ENCODE data around the gene CES2.
A peak's percentile ranks its signal among the peaks of the same experiment; 100 is the strongest.
"Not testable (repeated sequence)": the region's sequence is repeated elsewhere in the genome, so short reads cannot be mapped to it uniquely, and the experiment has no call there.

CES2 gene

GRCh38 chr16:66931665-66932064, 3.7 kb upstream of the CES2 start:
- TF ChIP-seq, protein P1, sequence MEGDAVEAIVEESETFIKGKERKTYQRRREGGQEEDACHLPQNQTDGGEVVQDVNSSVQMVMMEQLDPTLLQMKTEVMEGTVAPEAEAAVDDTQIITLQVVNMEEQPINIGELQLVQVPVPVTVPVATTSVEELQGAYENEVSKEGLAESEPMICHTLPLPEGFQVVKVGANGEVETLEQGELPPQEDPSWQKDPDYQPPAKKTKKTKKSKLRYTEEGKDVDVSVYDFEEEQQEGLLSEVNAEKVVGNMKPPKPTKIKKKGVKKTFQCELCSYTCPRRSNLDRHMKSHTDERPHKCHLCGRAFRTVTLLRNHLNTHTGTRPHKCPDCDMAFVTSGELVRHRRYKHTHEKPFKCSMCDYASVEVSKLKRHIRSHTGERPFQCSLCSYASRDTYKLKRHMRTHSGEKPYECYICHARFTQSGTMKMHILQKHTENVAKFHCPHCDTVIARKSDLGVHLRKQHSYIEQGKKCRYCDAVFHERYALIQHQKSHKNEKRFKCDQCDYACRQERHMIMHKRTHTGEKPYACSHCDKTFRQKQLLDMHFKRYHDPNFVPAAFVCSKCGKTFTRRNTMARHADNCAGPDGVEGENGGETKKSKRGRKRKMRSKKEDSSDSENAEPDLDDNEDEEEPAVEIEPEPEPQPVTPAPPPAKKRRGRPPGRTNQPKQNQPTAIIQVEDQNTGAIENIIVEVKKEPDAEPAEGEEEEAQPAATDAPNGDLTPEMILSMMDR (IDR thresholded peaks at IDR 0.05), result no peak
- H3K4me1 ChIP-seq (ENCODE audit: control insufficient read depth in 1 of 2, insufficient read depth in 1 of 2, low read depth in 1 of 2, low read length in 1 of 2), result peaks cover 15 to 23% of the 10 kb centered on the region in 2 experiments
- H3K36me3 ChIP-seq, result peaks cover 10% of the 10 kb centered on the region
- H3K4me3 ChIP-seq (ENCODE audit: low read depth in 1 of 2, low read length in 1 of 2), result no peak overlapping the region
- no peak overlapping the region for H3K27ac ChIP-seq
- peaks cover 12% of the 10 kb centered on the region for H3K27me3 ChIP-seq
- no peaks in the 10 kb centered on the region for H3K9me3 ChIP-seq

- H3K4me1 ChIP-seq (ENCODE audit: control insufficient read depth in 1 of 2, insufficient read depth in 1 of 2, low read depth in 1 of 2, low read length in 1 of 2), result peaks cover 16 to 23% of the 10 kb centered on the region in 2 experiments
- TF ChIP-seq, protein P1 (IDR thresholded peaks at IDR 0.05), result no peak
Measured at GRCh38 chr16:66932076-66932475, 3.2 kb upstream of the CES2 start.

DNA sequence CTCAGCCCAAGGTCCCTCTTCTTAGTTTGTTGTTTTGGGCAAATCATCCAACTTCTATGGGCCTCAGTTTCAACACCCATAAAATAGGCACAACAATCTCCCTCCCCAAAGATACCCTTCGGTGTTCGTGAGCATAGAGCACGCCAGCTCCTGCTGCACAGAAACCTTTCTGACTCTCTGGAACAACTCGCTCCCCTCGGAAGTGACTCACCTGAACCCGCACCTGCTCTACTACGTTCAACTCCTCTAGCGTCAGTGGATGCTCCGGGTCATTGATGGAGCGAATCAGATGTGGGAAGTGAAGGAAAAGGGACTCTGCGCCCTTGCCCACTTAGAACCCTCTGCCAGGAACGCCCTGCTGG, 1.6 kb upstream of the CES2 start:
- peaks cover 17% of the 10 kb centered on the region for H3K36me3 ChIP-seq
- no peaks in the 10 kb centered on the region for H3K27me3 ChIP-seq
- peaks cover 20 to 23% of the 10 kb centered on the region in 2 experiments for H3K4me1 ChIP-seq (ENCODE audit: control insufficient read depth in 1 of 2, insufficient read depth in 1 of 2, low read depth in 1 of 2, low read length in 1 of 2)
- H3K4me3 ChIP-seq (ENCODE audit: low read depth in 1 of 2, low read length in 1 of 2), result peak overlapping the region; percentile 84 to 92
- H3K27ac ChIP-seq, result peak overlapping the region; percentile 86
- no peaks in the 10 kb centered on the region for H3K9me3 ChIP-seq
- TF ChIP-seq, protein P1 (IDR thresholded peaks at IDR 0.05), result no peak

More at GRCh38 chr16:66932076-66932475, 3.2 kb upstream of the CES2 start:
- Histone ChIP-seq H3K9me3 (no peaks in the 10 kb centered on the region), H3K27me3 (peaks cover 8% of the 10 kb centered on the region), H3K36me3 (peaks cover 10% of the 10 kb centered on the region), H3K27ac (no peak overlapping the region), H3K4me3 (ENCODE audit: low read depth in 1 of 2, low read length in 1 of 2) (no peak overlapping the region)

- TF ChIP-seq, protein P1 (IDR thresholded peaks at IDR 0.05), result no peak
- Histone ChIP-seq H3K9me3 (no peaks in the 10 kb centered on the region), H3K4me1 (ENCODE audit: control insufficient read depth in 1 of 2, insufficient read depth in 1 of 2, low read depth in 1 of 2, low read length in 1 of 2) (peaks cover 20 to 23% of the 10 kb centered on the region in 2 experiments), H3K27me3 (no peaks in the 10 kb centered on the region), H3K27ac (peak within 1 kb of the TSS; percentile 86), H3K36me3 (peaks cover 23% of the 10 kb centered on the region), H3K4me3 (ENCODE audit: low read depth in 1 of 2, low read length in 1 of 2) (peak within 1 kb of the TSS; percentile 84 to 92)
Measured at GRCh38 chr16:66934138-66934838, 1.0 kb upstream of the CES2 start, which contains the start of gene CIAO2B. CIAO2B (minus strand) TSS chr16:66934402; CDS start chr16:66934364, 38 bp downstream.

- H3K27me3 ChIP-seq, H3K9me3 ChIP-seq: not testable (repeated sequence)
- H3K36me3 ChIP-seq, result peaks cover 29% of the 10 kb centered on the region
- peak overlapping the region; percentile 84 to 92 for H3K4me3 ChIP-seq (ENCODE audit: low read depth in 1 of 2, low read length in 1 of 2)
- peak overlapping the region; percentile 86 for H3K27ac ChIP-seq
- H3K4me1 ChIP-seq (ENCODE audit: control insufficient read depth in 1 of 2, insufficient read depth in 1 of 2, low read depth in 1 of 2, low read length in 1 of 2), result peaks cover 20 to 23% of the 10 kb centered on the region in 2 experiments
Measured at GRCh38 chr16:66934839-66935313, 440 bp upstream of the CES2 start.

GRCh38 chr16:66936462-66936861, 1.1 kb downstream of the CES2 start:
- peaks cover 44% of the 10 kb centered on the region for H3K36me3 ChIP-seq
- H3K9me3 ChIP-seq, result no peaks in the 10 kb centered on the region
- TF ChIP-seq, protein P1 (IDR thresholded peaks at IDR 0.05), result no peak
- H3K27ac ChIP-seq, result peak overlapping the region; percentile 5
- no peaks in the 10 kb centered on the region for H3K27me3 ChIP-seq
- H3K4me3 ChIP-seq (ENCODE audit: low read depth in 1 of 2, low read length in 1 of 2), result no peak overlapping the region
- H3K4me1 ChIP-seq (ENCODE audit: control insufficient read depth in 1 of 2, insufficient read depth in 1 of 2, low read depth in 1 of 2, low read length in 1 of 2), result peaks cover 20 to 23% of the 10 kb centered on the region in 2 experiments
